ENCODE measurements around the gene PRDM15.

The PRDM15 gene

DNA sequence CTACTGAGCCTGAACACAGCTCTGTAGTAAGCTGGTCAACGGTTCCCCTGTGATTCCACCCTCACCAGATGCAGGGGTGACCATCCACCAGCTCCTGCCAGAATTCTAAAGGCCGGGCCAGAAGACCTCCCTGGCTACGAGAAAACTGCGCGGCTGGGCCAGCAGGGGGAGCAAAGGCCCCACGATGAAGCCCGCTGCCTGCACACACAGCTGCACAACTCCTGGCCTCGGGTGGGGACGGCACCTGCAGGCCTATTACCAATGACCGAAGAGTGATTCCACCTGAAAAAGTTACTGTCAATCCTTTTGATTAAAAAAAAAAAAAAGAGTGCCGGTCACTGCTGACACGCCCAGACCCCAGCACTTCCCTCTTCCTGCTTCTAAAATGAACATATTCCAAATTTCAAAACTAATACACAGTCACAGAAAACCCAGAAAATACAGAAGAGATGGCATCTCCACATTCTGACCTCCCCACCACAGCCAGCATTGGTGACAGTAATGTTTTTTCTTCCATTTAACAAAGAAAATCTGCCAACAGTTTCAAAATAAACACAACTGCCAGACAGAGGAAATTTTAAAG lies 62.5 kb downstream of the PRDM15 start:
- peak; percentile 80 for FAIRE-seq
- no peak; the same call in 1 of the 2 replicates for TF ChIP-seq POU2F2 (IDR thresholded peaks at IDR 0.05; ENCODE audit: low read depth, low read length)
- no peak for TF ChIP-seq SPI1 (IDR thresholded peaks at IDR 0.05; ENCODE audit: low read depth, low read length)
- TF ChIP-seq PAX5 (IDR thresholded peaks at IDR 0.05; ENCODE audit: insufficient read depth, low read length, severe bottlenecking), result no peak
- no peak for TF ChIP-seq TAF1 (IDR thresholded peaks at IDR 0.05; ENCODE audit: low read depth, low read length)
- TF ChIP-seq POLR2A (IDR thresholded peaks at IDR 0.05; ENCODE audit: low read depth, low read length), result no peak
- no peak for TF ChIP-seq POLR2AphosphoS5 (IDR thresholded peaks at IDR 0.05; ENCODE audit: low read depth, low read length)
- peak; percentile 91 for DNase-seq (ENCODE audit: insufficient read length, low spot score)

DNA sequence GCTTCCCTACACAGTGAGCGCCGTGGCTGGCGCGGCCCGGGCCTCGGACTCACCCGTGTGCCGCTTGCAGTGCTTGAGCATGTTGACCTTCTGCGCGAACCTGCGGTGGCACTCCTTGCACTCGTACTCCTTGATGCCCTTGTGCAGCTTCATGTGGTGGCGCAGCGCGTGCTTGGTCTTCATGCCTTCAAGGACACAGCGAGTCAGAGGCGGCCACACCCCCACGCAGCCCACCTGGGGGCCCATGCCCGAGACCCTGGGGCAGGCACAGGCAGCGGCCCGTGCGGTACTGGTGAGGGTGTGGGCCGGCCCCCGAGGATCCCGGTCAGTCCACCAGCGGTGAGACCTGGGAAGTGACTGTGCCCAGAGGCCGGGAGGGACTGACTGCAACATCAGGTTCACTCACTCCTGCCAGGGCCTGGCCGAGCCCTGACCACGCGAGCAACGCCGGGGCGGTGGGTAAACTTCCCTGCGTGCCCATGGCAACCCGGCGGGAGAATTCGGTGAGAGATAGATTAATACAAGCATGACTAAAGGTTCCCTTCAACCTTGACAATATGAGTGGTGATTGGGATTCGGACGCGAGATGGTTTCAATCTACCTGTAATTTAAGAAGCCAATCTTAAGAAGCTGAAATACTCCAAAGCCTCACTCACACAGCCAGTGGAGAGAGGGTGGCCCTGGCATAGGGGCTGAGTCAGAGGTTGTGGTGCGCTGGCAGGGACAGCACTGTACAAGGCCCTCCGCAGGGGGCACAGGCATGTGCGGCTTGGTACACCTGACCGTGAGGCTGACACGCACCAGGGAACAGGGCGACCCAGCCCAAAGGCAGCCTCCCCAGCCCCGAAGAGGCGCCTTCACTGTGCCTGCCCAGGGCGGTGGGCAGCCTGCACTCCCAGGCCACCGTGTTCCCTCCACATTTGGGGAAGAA lies 63.2 kb downstream of the PRDM15 start:
- no peak for TF ChIP-seq PAX5 (IDR thresholded peaks at IDR 0.05; ENCODE audit: insufficient read depth, low read length, severe bottlenecking)
- FAIRE-seq (no peak), DNase-seq (ENCODE audit: insufficient read length, low spot score) (no peak)

DNA sequence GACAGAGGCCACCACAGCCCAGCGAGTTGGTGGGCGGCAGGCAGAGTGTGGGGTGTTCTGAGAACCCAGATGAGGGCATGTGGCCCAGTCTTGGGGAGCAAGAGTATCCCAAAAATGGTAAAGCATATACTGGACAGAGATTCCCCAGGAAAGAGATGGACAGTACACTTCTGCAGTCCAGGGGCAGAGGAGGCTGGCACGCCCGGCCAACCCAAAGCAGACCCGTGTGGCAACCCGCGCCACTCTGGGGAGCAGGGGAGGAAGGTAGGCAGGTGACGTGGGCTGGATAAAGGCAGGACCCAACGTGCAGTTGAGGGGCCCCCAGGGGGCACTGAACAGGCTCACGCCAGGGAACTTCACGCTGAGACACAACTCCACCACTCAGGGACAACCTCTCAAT lies 65.9 kb downstream of the PRDM15 start:
- FAIRE-seq, result no peak

DNA sequence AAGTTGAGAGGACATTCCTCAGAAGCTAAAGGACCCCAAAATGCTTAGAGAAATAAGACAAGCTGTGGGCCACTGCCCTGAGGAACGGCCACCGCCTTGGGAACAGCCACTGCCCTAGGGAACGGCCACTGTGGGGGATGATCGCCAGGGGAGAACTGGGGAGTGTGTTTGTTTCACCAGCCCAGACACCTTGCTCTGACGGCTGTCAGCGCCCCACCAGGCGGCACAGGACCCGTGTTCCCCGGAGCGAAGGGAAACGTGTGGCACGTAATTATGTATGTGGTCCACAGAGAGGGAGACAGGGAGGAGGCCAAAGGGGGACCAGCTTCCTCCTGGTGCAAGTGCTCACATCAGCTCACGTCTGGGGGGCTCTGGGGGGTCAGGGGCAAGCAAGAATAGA lies 66.5 kb downstream of the PRDM15 start:
- TF ChIP-seq PAX5 (IDR thresholded peaks at IDR 0.05; ENCODE audit: insufficient read depth, low read length, severe bottlenecking) (no peak), SPI1 (IDR thresholded peaks at IDR 0.05; ENCODE audit: low read depth, low read length) (no peak), POU2F2 (IDR thresholded peaks at IDR 0.05; ENCODE audit: low read depth, low read length) (no peak)
- DNase-seq (ENCODE audit: insufficient read length, low spot score) (no peak), FAIRE-seq (no peak)

More for the DNA sequence above, 65.9 kb downstream of the PRDM15 start:
- TF ChIP-seq TAF1 (IDR thresholded peaks at IDR 0.05; ENCODE audit: low read depth, low read length) (no peak), POU2F2 (IDR thresholded peaks at IDR 0.05; ENCODE audit: low read depth, low read length) (no peak), POLR2AphosphoS5 (IDR thresholded peaks at IDR 0.05; ENCODE audit: low read depth, low read length) (no peak), SPI1 (IDR thresholded peaks at IDR 0.05; ENCODE audit: low read depth, low read length) (no peak), POLR2A (IDR thresholded peaks at IDR 0.05; ENCODE audit: low read depth, low read length) (no peak), PAX5 (IDR thresholded peaks at IDR 0.05; ENCODE audit: insufficient read depth, low read length, severe bottlenecking) (no peak)
- no peak for DNase-seq (ENCODE audit: insufficient read length, low spot score)

DNA sequence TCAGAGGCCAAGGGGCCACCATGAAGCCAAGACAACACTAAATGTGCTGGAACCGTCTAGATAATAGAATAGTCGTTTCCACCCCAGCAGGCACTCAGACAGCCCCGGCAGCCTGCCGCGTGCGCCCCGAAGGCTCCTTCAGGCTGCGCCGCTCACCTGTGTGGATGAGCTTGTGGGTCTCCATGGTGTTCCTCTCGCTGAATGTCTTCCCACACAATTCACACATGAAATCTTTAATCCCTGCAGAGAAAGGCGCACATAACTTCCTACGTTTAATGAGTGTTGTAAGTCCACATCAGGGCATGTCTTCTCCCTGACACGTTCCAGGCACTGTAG lies 68.6 kb downstream of the PRDM15 start:
- FAIRE-seq, result no peak
- no peak for DNase-seq (ENCODE audit: insufficient read length, low spot score)
- TF ChIP-seq SPI1 (IDR thresholded peaks at IDR 0.05; ENCODE audit: low read depth, low read length) (no peak), PAX5 (IDR thresholded peaks at IDR 0.05; ENCODE audit: insufficient read depth, low read length, severe bottlenecking) (no peak), POLR2AphosphoS5 (IDR thresholded peaks at IDR 0.05; ENCODE audit: low read depth, low read length) (no peak), POLR2A (IDR thresholded peaks at IDR 0.05; ENCODE audit: low read depth, low read length) (no peak), POU2F2 (IDR thresholded peaks at IDR 0.05; ENCODE audit: low read depth, low read length) (no peak), TAF1 (IDR thresholded peaks at IDR 0.05; ENCODE audit: low read depth, low read length) (no peak)

DNA sequence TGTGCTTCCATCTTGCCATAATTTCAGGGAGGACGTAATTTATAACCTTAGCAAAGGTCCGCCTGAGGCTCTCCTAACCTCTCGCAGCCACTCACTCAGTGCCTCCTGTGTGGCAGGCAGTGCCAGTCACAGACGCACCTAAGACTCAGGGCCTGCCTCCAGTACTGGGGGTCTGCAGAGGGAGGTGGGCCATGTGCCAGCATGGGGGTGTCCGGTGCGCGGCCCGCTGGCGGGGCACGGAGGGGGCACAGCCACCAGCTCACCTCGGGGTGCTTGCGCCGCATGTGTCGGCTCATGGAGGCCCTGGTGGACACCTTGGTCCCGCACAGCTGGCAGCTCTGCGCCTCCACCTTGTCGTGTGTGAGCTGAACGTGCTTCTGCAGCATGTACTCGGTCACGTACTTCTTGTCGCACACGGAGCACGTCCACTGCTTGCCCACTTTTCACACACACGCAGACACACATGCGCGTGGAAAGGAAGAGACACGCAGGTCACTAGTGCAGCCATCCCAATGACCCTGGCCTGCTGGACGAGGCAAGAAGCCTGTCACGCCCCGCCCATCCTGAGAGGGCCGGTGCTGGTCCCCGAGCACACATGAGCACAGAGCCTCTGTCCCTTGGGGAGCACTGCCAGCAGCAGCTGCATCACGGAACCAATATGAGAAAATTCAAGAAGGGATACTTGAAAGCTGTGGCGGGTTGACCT lies 69.1 kb downstream of the PRDM15 start:
- no peak for DNase-seq (ENCODE audit: insufficient read length, low spot score)
- TF ChIP-seq SPI1 (IDR thresholded peaks at IDR 0.05; ENCODE audit: low read depth, low read length), result no peak
- no peak for TF ChIP-seq POLR2A (IDR thresholded peaks at IDR 0.05; ENCODE audit: low read depth, low read length)
- no peak for TF ChIP-seq PAX5 (IDR thresholded peaks at IDR 0.05; ENCODE audit: insufficient read depth, low read length, severe bottlenecking)
- TF ChIP-seq POU2F2 (IDR thresholded peaks at IDR 0.05; ENCODE audit: low read depth, low read length), result no peak
- no peak for TF ChIP-seq POLR2AphosphoS5 (IDR thresholded peaks at IDR 0.05; ENCODE audit: low read depth, low read length)
- no peak for TF ChIP-seq TAF1 (IDR thresholded peaks at IDR 0.05; ENCODE audit: low read depth, low read length)
- no peak for FAIRE-seq

DNA sequence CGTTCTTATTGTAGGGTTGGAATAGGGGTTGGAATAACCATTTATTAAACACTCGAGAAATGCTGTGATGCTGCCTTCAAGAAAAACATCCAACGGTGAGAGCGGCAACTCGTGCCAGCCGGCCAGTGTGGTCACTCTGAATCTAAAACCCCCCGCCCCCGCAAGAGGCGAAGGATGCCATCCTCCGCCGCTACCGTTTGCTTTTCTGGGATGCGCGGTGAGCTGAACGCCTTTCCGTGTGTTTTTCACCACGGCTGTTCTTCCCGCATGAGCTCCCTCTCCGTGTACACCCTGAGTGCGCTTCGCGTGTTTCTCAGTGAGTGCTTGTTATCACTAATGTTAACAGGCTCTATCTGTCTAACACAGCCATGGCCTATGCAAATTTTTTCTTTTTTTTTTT lies 70.3 kb downstream of the PRDM15 start:
- FAIRE-seq (no peak), DNase-seq (ENCODE audit: insufficient read length, low spot score) (no peak)
- no peak for TF ChIP-seq POLR2AphosphoS5 (IDR thresholded peaks at IDR 0.05; ENCODE audit: low read depth, low read length)
- TF ChIP-seq SPI1 (IDR thresholded peaks at IDR 0.05; ENCODE audit: low read depth, low read length), result no peak
- no peak for TF ChIP-seq POLR2A (IDR thresholded peaks at IDR 0.05; ENCODE audit: low read depth, low read length)
- no peak for TF ChIP-seq PAX5 (IDR thresholded peaks at IDR 0.05; ENCODE audit: insufficient read depth, low read length, severe bottlenecking)
- TF ChIP-seq TAF1 (IDR thresholded peaks at IDR 0.05; ENCODE audit: low read depth, low read length), result no peak
- TF ChIP-seq POU2F2 (IDR thresholded peaks at IDR 0.05; ENCODE audit: low read depth, low read length), result no peak

DNA sequence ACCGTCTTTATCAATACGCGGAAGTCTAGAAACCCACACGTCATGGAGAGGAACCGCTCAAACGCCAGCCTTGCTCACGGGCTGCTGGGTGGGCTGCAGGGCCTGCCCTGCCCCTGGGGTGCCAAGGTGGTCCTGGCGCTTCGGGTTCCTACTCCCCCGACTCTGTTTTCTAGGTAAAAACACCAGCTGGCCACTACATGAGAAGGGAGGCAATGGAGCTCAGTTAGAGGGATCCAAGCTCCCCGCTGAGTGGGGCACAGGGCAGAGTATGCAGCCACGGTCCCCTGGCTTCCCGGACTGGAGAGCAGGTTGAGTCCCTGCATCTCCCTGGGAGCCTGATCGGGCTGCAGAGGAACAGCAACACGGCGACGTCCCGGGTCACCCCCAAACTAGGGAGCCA lies 71.0 kb downstream of the PRDM15 start:
- TF ChIP-seq TAF1 (IDR thresholded peaks at IDR 0.05; ENCODE audit: low read depth, low read length), result no peak
- no peak for TF ChIP-seq POU2F2 (IDR thresholded peaks at IDR 0.05; ENCODE audit: low read depth, low read length)
- no peak for TF ChIP-seq SPI1 (IDR thresholded peaks at IDR 0.05; ENCODE audit: low read depth, low read length)
- no peak for TF ChIP-seq POLR2A (IDR thresholded peaks at IDR 0.05; ENCODE audit: low read depth, low read length)
- TF ChIP-seq PAX5 (IDR thresholded peaks at IDR 0.05; ENCODE audit: insufficient read depth, low read length, severe bottlenecking), result no peak
- FAIRE-seq (no peak), DNase-seq (ENCODE audit: insufficient read length, low spot score) (no peak)

DNA sequence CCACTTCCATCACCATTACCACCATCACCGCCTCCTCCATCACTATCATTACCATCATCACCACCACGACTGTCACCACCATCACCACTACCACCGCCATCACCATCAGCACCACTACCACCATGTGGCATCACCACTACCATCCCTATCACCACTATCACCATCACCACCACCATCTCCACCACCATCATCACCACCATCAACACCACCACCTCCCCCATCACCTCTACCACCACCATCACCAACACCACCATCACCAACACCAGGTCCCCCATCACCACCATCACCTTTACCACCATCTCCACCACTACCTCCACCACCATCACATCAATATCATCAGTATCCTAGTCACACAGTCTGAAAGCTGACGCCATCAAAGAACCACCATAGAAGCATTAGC lies 72.4 kb downstream of the PRDM15 start:
- FAIRE-seq, result no peak
- TF ChIP-seq POU2F2 (IDR thresholded peaks at IDR 0.05; ENCODE audit: low read depth, low read length), result no peak
- TF ChIP-seq SPI1 (IDR thresholded peaks at IDR 0.05; ENCODE audit: low read depth, low read length), result no peak
- no peak for TF ChIP-seq POLR2A (IDR thresholded peaks at IDR 0.05; ENCODE audit: low read depth, low read length)
- TF ChIP-seq TAF1 (IDR thresholded peaks at IDR 0.05; ENCODE audit: low read depth, low read length), result no peak
- DNase-seq (ENCODE audit: insufficient read length, low spot score), result no peak

All from GM12891 (cell line).